Measurements from ENCODE around the gene GATA1.
"Not testable (repeated sequence)": the region's sequence is repeated elsewhere in the genome, so short reads cannot be mapped to it uniquely, and the experiment has no call there.

Gene GATA1

DNA sequence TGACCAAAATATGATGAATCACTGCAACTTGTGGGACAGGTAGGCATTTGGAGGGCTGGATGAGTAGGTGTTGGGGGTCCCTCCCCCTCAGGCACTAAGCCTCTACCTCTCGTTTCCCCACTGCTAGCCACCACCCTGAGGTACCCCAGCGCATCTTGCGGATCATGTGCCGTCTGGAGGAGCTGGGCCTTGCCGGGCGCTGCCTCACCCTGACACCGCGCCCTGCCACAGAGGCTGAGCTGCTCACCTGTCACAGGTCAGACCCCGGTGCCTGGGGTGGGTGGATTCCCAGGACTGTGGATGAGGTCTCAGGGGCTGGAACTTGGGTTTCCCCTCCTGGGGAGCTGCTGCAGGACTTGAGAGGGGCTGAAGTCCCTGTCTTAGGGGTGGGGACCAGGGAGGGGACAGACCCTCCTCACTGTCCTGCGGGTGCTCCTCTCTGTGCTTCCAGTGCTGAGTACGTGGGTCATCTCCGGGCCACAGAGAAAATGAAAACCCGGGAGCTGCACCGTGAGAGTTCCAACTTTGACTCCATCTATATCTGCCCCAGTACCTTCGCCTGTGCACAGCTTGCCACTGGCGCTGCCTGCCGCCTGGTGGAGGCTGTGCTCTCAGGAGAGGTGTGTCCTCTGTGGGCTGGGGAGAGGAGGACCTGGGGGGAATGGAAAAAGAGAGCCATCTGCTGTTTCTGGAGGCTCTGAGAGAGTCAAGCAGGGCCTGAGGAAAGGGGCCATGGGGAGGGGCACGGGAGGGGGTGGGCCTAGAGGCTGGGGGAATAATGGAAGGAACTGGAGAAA, 29.8 kb downstream of the GATA1 start:
- FAIRE-seq = no peak

DNA sequence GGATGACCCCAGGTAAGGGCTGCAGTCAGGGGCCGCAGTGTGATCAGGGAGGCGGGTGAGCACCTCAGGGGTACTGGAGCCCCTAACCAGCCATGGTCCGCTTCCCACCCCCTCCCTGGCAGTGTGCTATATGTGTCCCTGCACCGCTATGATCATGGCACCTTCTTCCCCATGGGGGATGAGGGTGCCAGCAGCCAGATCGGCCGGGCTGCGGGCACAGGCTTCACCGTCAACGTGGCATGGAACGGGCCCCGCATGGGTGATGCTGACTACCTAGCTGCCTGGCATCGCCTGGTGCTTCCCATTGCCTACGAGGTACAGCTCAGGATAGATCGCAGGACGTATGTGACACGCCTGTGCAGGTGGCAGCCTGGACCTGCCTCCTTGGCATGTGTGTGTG, 31.7 kb downstream of the GATA1 start:
- FAIRE-seq = no peak

DNA sequence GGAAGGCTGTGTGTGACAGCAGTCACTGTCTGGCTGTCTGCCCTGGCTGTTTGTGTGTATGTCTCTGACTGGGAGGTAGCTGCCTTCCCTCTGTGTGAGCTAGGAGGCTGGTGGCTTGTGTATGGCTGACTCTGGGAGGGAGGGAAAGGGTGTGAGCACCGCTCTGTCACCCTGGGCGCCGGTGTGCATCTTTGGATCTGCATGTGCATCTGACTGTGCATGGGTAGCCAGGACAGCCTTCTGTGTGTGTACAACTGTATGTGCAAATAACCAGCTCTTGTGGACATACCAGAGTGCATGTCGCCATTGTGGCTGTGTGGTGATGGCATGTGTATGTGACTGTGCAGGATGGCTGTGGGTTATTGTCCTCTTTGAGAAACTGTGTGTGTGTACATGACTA, 32.5 kb downstream of the GATA1 start:
- no peak for FAIRE-seq

DNA sequence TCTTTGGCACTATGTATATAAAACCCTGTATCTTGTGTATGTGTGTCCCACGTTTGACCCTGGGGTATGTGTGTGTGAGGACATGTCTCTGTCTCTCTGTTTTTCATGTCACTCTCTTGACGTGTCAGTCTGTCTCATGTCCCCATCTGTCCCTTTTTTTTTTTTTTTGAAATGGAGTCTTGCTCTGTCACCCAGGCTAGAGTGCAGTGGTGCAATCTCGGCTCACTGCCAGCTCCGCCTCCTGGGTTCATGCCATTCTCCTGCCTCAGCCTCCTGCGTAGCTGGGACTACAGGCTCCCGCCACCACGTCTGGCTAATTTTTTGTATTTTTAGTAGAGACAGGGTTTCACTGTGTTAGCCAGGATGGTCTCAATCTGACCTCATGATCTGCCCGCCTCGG, 33.0 kb downstream of the GATA1 start:
- FAIRE-seq = not testable (repeated sequence)

DNA sequence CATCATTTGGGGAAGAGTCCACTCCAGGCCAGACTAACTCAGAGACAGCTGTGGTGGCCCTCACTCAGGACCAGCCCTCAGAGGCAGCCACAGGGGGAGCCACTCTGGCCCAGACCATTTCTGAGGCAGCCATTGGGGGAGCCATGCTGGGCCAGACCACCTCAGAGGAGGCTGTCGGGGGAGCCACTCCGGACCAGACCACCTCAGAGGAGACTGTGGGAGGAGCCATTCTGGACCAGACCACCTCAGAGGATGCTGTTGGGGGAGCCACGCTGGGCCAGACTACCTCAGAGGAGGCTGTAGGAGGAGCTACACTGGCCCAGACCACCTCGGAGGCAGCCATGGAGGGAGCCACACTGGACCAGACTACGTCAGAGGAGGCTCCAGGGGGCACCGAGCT, 36.7 kb downstream of the GATA1 start:
- no peak for FAIRE-seq

DNA sequence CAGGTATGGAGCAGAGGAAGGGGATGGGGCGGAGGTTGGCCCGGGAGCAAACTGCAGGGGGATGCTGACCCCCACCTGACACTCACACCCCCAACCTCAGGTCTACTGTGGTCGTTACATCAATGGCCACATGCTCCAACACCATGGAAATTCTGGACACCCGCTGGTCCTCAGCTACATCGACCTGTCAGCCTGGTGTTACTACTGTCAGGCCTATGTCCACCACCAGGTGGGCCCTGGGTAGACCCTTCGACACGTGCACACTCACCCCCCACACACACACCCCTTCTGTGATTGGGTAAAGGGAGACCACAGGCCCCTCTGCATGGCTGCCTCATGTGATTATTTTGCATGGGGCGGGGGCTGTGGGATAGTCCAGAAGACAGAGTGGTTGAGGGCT, 37.7 kb downstream of the GATA1 start:
- no peak for FAIRE-seq

DNA sequence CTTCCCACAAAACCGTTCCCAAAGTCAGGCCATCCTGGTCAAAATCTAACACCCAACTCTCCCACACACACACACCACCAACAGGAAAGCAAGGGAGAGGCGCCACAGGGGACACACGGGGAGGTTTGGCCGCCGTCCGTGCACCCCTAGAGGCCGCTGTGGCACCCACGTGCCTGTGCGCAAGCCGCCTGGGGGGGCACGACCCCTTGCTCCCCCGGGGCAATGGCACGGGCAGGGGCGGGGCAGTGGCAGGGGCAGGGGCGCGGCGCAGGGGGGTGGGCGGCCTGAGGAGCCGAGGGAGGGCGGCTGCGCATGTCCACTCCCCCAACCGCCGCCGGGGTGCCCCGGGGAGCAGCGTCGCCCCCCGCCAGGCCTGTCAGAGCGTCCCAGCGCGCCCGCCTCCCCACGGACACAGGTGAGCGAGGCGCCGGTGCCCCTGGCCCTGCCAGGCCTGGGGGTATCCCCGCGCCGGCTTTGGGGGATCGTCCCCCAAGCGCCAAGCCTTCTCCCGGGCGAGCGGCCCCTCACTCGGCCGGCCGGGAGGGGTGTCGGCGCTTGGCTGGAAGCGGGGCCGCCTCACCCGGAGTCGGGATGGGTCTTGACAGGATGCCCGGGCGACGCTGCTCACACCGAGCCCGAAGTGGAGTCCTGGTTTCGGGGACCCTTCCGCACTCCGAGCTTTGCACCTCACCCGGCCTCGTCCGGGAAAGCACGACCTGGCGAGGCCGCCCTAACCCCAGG, 39.9 kb downstream of the GATA1 start, which contains the start of gene ERAS:
Gene ERAS (plus strand): TSS at position 379 of the 741 bp plus-strand sequence. CDS start 2,611 bp downstream, outside the sequence.
- FAIRE-seq = no peak

DNA sequence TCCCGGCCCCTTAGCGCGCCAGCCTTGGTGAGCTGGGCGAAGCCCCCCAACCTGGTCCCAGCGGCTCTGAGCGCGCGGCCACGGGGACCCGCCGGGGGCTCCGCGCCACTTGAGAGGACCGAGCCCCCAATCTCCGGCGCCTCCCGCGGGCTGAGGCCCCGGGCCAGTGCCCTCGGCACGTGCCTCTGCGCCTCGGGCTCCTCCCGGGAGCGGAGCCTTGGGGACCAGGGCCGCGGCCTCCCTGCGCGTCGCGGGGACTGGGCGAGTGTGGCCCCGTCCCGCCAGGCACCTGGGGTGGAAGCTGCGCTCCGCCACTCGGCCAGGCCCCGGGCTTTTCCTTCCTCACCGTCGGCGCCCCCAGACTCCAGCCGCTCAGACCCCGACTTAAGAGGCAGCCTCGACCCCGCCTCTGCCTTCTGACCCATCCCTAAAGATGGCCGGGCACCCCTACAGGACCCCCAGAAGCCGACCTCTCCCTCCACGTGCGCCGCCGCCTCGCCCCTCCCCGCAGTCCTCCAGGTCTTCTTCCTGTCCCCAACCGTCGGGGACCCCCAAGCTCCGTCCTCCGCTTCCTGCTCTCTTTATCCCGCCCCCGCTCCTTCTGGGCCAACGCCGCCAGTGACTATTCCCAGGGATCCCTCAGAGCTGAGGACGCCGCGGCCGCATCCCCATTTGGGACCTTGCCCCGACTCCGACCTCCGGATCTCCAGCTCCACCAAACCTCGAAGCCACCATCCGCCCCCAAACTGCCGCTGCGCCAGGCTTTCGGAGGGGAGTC, 40.7 kb downstream of the GATA1 start:
- FAIRE-seq = no peak

DNA sequence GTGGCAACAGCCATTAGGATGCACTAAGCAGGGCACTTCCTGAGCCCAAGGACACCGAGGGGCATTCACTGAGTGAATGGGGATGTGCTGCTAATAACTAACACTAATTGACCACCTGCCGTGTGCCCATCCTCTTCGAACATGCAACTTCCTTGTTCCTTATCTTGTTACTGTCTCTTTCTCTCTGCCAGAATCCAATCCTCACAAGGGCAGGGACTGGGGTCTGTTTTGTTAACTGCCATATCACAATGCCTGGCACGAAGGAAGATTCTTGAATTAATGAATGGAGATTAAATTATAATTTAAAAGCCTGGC, 41.2 kb downstream of the GATA1 start:
- no peak for FAIRE-seq

DNA sequence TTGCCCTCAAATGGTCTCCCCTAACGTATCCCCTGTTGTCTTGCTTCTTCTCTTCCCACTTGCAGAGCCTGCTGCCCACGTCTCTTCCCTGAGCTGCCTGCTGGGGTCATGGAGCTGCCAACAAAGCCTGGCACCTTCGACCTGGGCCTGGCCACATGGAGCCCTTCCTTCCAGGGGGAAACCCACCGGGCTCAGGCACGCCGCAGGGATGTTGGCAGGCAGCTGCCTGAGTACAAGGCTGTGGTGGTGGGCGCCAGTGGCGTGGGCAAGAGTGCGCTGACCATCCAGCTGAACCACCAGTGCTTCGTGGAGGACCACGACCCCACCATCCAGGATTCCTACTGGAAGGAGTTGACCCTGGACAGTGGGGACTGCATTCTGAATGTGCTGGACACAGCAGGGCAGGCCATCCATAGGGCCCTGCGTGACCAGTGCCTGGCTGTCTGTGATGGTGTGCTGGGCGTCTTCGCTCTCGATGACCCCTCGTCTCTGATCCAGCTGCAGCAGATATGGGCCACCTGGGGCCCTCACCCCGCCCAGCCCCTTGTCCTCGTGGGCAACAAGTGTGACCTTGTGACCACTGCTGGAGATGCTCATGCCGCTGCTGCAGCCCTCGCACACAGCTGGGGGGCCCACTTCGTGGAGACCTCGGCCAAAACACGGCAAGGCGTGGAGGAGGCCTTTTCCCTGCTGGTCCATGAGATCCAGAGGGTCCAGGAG, 42.8 kb downstream of the GATA1 start:
- no peak for FAIRE-seq

DNA sequence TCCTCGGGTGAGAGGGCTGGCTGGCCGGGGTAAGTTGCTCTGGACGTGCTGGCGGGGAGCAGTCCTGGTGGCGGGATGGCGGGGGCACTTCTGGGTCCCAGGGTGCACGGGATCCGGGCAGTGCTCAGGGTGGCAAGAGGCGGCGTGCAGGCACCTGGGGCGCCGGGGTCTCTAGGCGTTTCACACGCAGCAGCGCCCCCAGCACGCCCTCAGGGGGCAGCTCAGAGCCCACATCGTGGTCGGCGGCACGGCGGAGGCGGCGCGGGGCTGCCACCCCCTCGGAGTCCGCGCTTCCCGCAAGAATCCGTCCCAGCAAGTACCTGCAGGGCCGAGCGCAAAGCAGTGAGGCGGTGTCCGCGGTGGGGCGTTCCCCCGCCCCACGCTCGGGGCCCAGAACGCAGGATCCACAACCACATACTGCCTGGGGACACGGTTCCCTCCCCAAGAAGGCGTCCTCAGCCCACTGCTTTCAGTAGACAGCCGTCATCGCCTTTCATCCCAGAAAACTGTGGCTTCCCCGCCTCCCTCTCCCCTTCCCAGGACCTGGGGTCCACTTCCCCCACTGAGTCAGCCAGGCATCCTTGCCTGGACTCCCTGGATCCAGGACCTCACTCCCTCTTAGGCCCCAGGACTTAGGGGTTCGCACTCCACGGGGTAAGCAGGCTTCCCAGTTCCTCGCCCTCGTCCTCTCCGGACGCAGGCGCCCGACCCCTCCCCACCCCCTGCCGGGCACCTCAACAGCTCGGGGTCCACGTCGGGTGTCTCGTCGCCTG, 44.9 kb downstream of the GATA1 start:
- no peak for FAIRE-seq

DNA sequence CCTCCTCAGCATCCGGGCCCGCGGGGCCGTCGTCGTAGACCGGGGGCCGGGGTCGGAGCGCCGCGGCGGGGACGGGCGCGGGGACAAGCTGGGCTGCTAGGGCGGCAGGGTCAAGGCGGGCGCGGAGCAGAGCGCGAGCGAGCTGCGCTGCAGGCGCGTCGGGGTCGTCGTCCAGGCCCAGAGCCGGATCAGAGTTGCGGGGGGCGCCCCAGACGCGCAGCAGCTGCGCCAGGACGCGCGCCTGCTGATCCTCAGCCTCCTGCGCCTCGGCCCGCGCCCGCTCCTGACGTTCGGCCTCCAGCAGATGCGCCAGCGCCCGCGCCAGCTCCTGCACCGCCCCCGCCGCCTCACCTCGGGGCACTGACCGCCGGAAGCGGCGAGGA, 45.5 kb downstream of the GATA1 start:
- FAIRE-seq = no peak

DNA sequence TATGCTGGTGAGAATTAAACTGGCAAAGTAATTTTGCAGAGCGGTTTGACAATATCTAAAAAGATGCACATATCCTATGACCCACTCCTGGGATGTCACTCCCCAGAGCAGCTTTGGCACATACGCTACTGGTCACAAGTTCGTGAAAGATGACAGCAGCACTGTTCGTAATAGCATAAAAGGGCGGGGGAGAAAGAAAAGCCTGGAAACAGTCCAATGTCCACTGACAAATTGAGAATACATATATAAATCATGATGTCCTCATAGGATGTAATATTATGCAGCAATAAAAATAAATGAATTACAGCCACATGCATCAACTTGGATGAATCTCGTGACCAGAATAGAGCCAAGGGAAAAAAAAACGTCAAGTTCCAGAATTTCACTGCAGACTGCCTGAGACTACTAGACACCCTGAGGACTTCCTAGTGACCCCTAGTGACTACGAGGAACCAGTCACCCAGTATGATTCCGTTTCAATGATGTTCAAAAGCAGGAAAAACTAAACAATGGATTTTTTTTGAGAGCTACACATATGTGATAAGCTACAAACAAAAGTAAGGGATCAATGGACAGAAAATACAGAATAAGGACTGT, 47.2 kb downstream of the GATA1 start:
- no peak for FAIRE-seq

DNA sequence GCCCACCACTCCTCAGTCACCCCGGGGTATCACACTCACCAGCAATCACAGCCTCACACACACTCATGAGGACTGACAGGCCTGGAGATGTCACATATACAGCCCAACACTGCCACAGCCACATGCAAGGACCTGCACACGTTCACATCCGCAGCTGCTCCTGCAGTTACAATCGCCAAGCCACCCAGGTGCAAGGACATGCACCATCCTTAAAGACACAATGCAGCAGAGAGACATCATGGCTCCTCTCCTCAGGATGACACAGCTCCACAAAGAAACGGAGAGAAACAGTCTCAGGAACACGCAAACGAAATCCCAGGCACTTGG, 48.0 kb downstream of the GATA1 start:
- no peak for FAIRE-seq

DNA sequence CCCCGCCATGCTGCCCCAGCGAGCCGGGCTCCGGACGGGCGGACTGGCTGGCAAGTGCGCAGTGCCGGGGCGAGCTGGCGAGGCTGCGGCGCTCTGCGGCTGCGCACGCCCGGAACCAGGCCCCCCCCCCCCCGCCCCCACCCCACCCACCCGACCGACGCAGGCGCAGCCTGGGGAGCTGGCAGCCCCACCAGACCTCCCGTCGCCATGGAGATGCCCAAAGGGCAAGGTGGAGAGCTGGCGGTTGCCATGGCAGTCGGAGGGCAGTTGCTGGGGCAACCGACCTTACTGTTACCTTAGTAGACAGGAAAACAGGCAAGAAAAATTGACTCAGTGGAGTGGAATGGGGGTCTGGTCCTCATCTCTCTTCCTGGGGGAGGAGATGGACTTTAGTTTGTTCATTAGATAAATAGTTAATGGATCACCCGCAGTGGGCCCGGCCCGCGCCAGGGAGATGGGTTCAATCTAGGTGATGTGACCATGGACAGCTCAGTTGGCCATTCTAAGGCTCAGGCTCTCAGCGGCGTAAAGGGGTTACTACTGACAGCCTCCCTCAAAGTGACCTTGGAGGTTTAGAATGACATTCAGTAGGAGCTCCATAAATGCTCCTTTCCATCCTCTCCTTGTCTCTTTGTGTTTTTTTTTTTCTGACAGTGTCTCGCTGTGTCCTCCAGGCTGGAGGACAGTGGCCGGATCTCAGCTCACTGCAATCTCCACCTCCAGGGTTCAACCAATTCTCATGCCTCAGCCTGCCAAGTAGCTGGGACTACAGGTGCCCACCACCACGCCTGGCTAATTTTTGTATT, 49.3 kb downstream of the GATA1 start, which contains the start of gene PCSK1N:
Gene PCSK1N (minus strand): TSS at position 87 of the 806 bp plus-strand sequence. CDS start 78 bp downstream, at position 9.
- FAIRE-seq = no peak

DNA sequence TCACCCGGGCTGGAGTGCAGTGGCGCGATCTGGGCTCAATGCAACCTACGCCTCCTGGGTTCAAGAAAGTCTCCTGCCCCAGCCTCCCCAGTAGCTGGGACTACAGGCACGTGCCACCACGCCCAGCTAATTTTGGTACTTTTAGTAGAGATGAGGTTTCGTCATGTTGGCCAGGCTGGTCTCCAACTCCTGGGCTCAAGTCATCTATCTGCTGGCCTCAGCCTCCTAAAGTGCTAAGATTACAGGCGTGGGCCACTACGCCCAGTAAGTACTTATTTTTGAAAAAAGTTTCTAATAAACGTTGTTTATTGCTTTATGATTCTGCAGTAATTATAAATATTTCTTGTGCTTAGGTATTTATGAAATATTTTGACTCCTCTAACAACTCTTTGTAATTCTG, 53.3 kb downstream of the GATA1 start:
- FAIRE-seq = no peak

Measured in A204.1 (cell line).